ENCODE data around the gene SCN1B.
"Not testable (repeated sequence)": the region's sequence is repeated elsewhere in the genome, so short reads cannot be mapped to it uniquely, and the experiment has no call there.

Gene SCN1B

DNA sequence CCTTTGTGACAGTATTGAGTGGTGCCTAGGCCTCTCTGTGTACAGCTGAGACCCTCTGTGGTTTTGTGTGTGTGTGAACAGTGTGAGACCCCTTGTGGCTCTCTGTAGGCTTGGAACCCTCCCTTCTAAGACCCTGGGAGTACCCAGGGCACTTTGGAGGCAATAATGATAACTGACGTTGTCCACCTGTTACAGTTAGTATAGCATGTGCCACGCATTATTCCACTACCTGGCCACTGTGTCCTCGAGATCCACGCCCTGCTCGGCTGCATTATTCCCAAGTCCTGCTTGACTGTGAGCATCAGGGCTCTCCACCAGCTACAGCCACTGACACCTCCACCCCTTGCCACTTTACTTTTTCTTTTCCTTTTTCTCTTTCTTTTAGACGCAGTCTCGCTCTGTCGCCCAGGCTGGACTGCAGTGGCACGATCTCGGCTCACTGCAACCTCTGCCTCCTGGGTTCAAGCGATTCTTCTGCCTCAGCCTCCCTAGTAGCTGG is 28.2 kb upstream of the SCN1B start:
- DNase-seq = no peak

DNA sequence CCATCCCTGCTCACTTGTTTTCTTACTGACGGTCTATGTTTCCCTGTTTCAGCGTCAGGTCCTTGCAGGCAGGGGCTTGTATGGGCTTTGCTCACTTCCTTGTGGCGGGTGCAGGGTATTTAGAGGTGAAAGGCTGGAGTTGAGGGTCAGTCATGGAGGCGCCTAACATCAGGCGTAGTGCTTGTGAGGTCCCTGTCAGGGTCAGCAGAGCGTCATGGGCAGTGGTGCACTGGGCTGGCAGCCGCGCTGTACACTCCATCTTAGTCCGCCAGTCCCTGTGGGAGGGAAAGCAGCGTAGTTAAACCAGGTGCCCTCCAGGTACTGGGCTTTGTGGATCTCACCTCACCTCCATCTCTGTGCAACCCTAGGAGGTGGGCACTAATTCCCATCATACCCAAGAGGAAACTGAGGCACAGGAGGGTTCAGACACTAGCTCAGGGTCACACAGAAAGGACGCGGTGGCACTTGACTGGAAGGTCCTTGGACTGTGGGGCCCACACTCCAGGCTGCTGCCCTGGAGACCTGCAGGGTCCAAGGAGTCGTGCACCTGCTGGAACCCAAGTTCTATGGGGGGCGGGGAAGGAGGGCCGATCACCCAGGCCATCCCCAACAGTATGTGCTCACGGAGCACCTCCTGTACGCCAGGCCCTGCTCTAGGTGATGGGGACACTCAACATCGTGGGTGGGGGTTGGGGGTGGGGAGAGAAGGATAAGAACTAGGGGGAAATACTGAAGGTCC is 25.6 kb upstream of the SCN1B start:
- no peak for DNase-seq

DNA sequence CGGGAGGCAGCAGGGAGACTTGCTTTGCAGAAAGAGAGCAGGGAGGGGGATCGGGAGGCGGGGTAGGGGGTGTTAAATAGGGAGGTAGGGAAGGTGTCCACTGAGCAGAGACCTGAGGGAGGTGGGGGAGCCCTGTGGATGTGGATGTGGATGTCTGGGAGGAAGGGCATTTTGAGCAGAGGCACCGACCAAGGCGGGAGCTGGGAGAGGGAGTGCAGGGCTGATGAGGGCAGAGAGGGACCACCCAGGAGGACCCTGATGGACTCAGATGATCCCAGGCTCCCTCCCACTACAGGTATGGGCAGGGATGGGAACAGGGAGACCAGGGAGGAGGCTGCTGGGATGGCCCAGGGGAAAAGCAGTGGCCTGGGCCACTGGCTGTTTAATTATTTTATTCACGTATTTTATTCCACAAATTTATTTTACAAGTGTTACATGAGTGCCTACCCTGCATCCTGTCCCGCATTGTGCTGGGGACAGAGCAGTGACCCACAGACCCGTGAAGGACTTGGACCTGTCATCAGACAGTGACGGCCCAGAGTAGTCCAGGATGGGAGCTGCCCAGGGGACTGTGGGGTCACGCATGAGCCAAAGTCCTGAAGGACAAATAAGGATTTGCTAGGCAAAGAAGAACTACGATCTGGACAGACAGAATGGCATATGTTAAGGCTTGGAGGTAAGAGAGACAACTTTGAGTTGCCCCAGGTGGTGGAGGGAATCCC is 24.9 kb upstream of the SCN1B start:
- no peak for DNase-seq

DNA sequence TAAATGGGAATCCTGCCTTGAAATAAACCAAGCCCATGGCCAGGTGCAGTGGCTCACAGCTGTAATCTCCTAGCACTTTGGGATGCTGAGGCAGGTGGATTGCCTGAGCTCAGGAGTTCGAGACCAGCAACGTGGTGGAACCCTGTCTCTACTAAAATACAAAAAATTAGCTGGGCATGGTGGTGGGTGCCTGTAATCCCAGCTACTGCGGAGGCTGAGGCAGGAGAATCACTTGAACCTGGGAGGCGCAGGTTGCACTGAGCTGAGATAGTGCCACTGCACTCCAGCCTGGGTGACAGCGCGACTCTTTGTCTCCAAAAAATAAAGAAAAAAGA is 24.3 kb upstream of the SCN1B start:
- not testable (repeated sequence) for DNase-seq

DNA sequence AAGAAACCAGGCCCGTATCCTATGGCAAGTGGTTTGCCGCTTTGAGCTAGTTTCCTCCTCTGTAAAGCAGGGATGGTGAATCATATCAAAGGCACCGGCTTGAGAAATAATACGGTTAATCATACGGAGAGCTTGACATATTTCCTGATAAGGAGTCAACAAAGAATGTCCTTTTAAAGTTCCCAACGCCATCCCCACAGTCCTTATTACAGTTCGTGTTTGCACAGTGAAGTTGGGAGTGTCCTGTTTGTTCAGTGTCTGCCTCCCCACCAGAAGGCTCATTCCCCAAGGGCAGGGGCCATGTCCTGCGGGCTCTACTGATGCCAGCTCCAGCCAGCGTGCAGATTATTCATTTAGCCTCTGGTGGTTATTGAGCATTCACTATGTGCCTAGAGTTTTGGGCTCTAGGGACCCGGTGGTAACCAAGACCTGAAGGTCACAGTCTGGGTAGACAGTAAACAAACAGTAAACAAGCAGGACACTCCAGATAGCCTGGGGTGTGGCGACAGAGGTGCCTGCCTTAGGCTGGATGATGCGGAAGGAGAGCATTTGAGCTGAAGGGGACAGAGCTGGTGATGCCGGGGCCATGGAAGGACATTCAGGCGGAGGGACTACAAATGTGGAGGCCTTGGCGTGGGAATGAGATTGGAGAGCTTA is 23.8 kb upstream of the SCN1B start:
- DNase-seq = no peak

DNA sequence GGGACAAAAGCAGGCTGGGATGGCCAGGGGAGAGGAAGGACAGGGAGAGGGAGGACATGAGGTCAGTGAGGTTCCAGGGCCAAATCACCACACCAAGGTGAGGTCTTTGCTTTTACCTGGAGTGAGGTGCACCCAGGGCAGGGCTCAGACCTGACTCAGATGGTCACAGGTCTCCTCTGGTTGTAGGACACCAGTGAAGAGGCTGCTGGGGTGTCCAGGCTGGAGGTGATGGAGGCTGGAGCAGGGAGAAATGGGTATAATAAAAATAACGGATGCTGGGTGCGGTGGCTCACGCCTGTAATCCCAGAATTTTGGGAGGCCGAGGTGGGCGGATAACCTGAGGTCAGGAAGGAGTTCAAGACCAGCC is 23.3 kb upstream of the SCN1B start:
- DNase-seq = no peak

DNA sequence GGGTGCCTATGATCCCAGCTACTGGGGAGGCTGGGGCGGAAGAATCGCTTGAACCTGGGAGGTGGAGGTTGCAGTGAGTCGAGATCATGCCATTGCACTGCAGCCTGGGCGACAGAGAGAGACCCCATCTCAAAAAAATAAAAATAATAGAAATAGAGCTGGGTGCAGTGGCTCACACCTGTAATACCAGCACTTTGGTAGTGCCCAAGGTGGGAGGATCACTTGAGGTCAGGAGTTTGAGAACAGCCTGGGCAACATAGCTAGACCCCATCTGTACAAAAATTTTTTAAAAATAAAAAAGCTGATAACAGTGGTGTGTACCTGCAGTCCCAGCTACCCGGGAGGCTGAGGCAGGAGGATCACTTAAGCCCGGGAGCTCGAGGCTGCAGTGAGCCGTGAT is 22.8 kb upstream of the SCN1B start:
- not testable (repeated sequence) for DNase-seq

DNA sequence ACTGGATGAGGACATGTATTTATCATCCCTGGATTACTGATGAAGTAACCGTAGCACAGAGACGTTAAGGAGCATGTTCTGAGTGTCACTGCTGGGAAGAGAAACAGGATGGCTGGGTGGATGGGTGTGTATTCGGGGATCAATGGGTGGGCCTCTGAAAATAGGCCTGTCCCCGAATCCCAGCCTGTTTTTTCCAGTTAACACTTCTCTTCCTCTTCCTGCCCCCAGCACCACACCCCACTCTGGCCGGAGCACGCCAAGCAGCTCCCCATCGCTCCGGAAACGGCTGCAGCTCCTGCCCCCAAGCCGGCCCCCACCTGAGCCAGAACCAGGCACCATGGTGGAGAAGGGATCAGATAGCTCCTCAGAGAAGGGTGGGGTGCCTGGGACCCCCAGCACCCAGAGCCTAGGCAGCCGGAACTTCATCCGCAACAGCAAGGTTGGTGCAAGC is 21.4 kb upstream of the SCN1B start:
- DNase-seq = no peak

DNA sequence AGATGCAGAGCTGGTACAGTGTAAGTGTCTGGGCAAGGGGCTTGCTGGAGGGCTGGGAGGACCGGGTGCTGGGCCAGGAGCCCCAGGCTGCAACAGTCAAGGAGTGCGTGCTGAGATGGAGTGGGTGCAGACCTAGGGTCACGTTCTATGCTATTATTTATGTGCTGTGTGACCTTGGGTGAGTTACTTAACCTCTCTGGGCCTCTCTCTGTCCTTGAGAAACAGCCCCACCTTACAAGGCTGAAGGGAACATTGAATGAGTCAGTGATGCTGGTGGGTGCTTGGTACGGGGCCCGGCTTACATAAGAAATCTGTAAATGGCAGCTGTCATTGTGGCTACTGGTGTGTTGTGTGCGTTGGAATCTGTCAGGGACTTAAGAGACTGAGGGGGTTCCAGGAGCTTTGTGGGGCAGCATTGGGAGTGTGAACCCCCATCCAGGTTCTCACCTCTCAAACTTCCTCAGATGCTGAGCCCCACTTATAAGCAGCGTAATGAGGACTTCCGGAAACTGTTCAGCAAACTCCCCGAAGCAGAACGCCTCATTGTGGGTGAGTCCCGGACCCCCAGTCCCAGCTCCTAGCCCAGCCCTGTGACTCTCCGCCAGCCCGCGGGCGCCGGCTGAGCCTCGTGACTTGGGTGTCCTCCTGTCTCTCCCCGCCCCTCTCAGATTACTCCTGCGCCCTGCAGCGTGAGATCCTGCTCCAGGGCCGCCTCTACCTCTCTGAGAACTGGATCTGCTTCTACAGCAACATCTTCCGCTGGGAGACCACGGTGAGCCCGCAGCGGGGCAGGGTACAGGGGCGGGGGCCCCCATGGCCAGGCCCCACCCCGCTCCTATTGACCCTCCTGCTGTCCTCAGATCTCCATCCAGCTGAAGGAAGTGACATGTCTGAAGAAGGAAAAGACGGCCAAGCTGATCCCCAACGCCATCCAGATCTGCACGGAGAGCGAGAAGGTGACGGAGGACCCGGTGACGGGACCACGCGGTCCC is 20.6 kb upstream of the SCN1B start:
- no peak for DNase-seq

DNA sequence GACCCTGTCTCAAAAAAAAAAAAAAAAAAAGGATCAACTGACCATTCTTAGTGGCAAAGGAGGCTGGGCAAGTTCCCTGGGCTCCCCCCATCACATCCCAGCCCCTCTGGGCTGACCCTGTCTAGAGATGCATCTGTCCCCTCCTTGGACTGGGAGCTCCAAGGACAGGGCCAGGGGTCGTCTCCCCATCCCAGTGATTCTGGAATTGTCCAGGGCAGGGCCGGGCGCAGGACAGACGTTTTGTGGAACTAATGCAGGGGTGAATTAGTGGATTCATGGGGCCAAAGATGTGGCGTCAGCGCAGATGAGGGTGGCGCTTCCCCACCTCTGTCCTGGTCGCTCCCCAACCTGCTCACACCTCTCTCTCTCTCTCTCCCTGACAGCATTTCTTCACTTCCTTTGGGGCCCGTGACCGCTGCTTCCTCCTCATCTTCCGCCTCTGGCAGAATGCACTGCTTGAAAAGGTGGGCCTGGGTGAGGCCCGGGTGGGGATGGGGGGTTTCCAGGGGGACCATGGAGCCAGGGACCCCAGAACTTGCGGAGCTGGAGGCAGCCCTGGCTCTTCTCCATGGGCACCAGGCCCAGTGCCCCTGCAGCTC is 19.1 kb upstream of the SCN1B start:
- DNase-seq = peak; percentile 67

DNA sequence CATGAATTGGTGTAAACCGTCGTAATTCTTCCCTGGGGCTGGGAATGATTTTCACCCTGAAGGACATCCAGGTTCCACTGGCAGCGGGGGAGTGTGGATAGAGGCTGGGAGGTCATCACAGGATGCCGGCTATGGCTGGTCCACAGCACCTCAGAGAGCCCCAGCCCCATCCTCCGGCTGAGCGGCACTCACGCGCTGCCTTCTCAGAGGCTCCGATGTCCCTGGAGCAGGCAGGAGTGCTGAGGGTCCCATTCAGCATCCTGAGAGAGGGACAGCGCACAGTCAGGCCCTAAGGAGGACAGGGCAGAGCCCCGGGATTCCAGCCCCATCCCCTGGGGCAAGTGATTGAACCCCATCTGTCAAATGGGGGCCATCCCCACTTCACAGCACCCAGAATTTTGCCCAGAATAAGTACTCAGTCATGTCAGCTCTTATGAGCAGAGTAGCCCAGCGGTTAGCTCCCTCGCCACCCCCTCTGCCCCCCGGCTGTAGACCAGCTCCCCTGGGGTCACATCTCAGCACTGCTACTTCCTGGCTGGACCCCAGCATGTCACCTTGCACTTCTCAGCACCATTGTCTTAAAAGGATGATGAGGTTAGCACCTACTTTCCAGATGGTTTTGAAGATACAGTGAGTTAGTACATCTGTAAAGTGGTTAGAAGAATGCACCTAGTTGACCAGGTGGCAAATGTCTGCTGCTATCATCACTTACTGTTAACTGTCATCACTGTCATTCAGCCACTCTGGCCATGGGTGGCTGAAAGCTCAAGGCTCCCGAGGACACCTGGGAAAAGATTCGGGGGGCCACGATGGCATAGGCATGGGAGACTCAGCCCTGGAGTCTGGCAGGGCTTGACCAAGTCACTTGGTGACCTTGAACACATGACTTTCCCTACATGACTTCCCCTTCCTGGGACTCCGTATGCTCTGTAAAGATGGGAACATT is 18.3 kb upstream of the SCN1B start:
- no peak for DNase-seq

DNA sequence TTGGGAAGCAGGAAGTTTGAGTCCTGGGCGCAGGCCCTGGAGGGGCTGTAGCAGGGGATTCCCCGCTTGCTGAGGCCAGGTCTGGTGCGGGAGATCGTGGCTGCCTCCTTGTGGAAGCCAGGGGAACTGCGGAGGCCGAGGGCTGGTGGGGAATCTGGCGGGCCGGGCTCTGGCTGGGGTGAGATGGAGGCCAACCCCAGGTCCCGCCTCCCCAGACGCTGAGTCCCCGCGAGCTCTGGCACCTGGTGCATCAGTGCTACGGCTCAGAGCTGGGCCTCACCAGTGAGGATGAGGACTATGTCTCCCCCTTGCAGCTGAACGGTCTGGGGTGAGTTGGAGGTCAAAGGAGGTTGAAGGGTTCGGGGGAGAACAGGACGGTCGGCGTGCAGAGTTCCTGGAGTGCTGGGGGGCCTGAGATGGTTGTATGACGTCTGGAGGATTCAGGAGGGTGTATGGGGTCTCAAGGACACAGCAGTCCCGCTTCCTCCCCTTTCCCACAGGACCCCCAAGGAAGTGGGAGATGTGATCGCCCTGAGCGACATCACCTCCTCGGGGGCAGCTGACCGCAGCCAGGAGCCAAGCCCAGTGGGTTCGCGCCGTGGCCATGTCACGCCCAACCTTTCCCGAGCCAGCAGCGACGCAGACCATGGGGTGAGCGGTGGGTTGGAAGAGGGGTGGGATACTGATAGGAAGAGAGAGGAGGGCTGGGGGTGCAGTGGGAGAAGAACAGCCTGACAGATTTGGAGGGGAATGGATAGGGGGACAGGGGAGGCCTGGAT is 17.0 kb upstream of the SCN1B start:
- peak; percentile 97 for DNase-seq

DNA sequence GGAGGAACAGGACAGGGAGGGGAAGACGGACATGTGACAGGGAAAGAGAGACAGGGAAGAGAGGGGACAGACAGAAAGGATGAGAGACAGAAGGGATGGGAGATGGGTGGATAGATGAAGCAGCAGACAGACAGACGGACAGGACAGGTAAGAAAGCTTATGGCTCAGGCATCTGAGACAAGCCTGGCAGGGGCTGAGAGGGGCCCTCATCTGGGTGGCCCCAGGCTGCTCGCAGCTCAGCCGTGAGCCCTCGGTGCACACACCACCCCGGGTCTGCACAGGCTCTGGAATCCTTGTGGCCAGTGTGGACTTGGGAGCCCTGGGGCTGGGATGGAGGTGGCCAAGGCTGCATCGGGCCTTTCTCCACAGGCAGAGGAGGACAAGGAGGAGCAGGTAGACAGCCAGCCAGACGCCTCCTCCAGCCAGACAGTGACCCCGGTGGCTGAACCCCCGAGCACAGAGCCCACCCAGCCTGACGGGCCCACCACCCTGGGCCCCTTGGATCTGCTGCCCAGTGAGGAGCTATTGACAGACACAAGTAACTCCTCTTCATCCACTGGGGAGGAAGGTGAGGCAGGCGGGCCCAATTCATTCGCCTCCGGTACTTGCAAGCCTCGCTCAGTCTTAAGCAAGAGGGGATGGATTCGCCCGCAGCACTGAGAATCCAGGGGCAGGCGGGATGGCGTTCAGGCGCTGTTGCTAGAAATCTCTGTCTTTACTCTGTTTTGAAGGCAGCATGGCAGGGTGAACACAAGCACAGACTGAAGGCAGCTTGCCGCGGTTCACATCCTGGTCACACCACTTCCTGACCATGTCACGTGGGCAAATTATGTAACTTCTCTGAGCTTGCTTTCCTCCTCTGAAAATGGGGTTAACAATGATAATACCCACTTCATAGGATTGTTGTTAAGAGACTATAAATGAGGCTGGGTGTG is 16.2 kb upstream of the SCN1B start:
- DNase-seq = peak; percentile 75

DNA sequence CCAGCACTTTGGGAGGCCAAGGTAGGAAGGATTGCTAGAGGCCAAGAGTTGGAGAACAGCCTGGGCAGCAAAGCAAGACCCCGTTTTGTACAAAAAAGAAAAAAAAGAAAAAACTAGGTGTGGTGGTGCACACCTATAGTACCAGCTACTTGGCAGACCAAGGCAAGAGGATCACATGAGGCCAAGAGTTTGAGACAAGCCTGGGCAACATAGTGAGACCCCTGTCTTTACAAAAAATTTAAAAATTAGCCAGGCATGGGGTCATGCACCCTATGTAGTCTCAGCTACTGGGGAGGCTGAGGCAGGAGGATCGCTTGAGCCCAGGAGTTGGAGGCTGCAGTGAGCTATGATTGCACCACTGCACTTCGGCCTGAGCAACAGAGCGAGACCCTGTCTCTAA is 15.5 kb upstream of the SCN1B start:
- not testable (repeated sequence) for DNase-seq

DNA sequence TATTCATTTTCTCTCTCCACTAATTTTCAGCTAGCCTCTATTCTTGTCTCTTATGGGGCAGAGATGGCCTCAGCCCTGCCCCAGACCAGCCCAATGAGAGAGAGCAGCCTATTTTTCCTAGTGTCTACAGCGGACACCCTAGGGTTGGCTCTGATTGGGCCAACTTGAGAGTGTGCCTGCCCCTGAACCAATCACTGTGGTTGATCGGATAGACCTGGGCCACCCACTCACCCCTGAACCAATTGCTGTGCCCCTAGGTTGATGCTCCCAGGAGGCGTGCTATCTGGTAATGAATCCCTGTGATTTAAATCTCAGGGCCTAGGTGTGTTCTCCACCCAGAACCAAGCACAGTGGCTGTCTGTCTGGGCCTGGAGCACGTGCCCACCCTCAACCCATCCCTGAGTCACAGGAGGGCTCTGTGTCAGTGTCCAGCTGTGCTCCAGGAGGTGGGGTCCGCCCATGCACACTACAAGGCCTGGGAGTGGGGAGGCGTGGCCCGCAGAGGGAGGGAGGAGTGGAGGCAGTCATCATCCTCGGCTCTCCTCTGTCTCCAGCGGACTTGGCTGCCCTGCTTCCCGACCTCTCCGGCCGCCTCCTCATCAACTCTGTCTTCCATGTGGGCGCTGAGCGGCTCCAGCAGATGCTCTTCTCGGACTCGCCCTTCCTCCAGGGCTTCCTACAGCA is 14.9 kb upstream of the SCN1B start:
- no peak for DNase-seq

DNA sequence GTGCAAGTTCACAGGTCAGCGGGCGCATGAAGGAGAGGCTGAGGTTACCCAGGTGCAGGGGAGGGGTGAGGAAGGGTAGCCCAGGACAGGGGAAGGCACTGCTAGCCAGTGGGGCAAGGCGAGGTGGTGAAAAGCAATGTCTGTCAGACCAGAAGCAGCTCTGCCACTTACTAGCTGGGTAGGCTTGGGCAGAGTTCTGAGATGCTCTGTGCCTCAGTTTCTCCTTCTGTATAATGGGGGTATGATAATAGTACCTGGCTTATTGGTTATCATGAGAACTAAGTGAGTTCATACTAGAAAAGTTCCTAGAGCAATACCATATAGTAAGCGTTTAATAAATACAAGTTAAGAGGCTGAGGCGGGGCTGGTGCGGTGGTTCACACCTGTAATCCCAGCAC is 14.3 kb upstream of the SCN1B start:
- no peak for DNase-seq

DNA sequence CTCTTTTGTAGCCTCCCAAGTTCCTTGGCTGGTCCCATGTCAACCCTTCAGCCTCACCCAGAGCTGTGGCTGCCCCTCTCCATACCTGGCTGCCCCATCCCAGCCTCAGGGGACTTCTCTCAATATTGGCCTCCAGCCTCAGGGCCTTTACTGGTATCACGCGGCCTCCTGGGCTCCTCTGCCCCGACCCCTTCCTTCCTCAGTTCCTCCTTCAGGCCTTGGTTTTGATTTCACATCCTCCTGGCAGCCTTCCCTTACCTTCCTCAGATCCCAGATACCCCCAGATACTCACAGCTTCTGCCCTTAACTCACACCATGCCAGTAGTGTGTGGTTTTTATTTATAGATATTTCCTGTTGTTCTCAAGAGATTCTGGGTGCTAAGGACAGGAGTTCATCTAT is 12.8 kb upstream of the SCN1B start:
- DNase-seq = no peak

DNA sequence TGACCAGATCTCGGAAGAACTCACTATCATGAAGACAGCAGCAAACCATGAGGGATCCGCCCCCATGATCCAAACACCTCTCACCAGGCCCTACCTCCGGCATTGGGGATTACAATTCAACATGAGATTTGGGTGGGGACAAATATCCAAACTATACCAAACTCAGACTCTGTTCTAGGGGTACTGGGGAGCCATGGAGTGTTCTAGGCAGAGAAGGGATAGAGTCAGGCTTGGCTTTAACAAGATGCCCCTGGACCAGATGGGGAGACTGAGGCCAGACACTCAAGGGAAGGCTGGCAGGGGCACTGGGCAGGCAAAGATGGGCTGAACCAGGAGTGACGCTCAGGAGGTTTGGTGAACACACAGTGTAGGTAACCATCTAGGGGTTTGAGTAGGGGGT is 11.9 kb upstream of the SCN1B start:
- no peak for DNase-seq

DNA sequence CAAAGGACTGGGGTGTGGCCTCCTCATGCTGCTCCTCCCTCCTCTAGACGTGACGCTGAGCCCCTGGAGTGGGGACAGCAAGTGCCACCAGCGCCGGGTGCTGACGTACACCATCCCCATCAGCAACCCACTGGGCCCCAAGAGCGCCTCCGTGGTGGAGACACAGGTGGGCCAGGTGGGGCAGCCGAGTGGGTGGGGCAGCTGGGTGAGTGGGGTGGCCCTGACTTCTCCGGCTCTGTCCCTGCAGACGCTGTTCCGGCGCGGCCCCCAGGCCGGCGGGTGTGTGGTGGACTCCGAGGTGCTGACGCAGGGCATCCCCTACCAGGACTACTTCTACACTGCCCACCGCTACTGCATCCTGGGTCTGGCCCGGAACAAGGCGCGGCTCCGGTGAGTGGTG is 11.1 kb upstream of the SCN1B start:
- no peak for DNase-seq
